GM21723 (cell line): ENCODE results near the gene YIF1B.

ENCODE experiments used
- ATAC-seq: cut with Tn5 transposase; IDR thresholded peaks from one replicate; pipeline ENCODE4 v1.9.1; 2021; ENCODE audit warnings: mild to moderate bottlenecking, moderate library complexity; ENCODE audit not compliant: unreplicated experiment

YIF1B gene

GRCh38 chr19:38335949-38336637 is 20.3 kb upstream of the YIF1B start:
- ATAC-seq: peak; percentile 73

- ATAC-seq: no peak
Observed at GRCh38 chr19:38333245-38333644, 17.5 kb upstream of the YIF1B start.

- ATAC-seq: no peak
Observed at GRCh38 chr19:38331728-38332127, 16.0 kb upstream of the YIF1B start.

- no peak for ATAC-seq
Observed at GRCh38 chr19:38329651-38330050, 13.9 kb upstream of the YIF1B start.

- ATAC-seq: no peak
Observed at GRCh38 chr19:38326591-38326990, 10.8 kb upstream of the YIF1B start.

- ATAC-seq: no peak
Observed at GRCh38 chr19:38324431-38324830, 8.7 kb upstream of the YIF1B start.

GRCh38 chr19:38323291-38323690 is 7.5 kb upstream of the YIF1B start:
- ATAC-seq: no peak

- no peak for ATAC-seq
Observed at GRCh38 chr19:38321646-38322196, 6.0 kb upstream of the YIF1B start.

GRCh38 chr19:38320969-38321339 is 5.2 kb upstream of the YIF1B start:
- no peak for ATAC-seq

- no peak for ATAC-seq
Observed at GRCh38 chr19:38319421-38320258, 3.9 kb upstream of the YIF1B start, which contains the start of gene KCNK6. Gene KCNK6, plus strand, starts transcription at chr19:38319845. Its CDS starts 106 bp downstream, at chr19:38319951.

GRCh38 chr19:38318660-38319059 is 2.9 kb upstream of the YIF1B start:
- no peak for ATAC-seq

- ATAC-seq: no peak
Observed at GRCh38 chr19:38317104-38317612, 1.4 kb upstream of the YIF1B start.

- peak; percentile 6 for ATAC-seq
Observed at GRCh38 chr19:38316477-38317067, 825 bp upstream of the YIF1B start.

GRCh38 chr19:38310986-38311385 is 4.8 kb downstream of the YIF1B start:
- ATAC-seq: no peak

- ATAC-seq: no peak
Observed at GRCh38 chr19:38310279-38310670, 5.5 kb downstream of the YIF1B start.

- no peak for ATAC-seq
Observed at GRCh38 chr19:38309615-38310278, 6.0 kb downstream of the YIF1B start.

GRCh38 chr19:38308926-38309614 is 6.7 kb downstream of the YIF1B start:
- no peak for ATAC-seq

GRCh38 chr19:38308006-38308766 is 7.6 kb downstream of the YIF1B start:
- ATAC-seq: no peak

GRCh38 chr19:38307597-38307996 is 8.2 kb downstream of the YIF1B start:
- ATAC-seq: no peak
